22Rv1 (cell line): Measurements from ENCODE around the gene PDLIM5.

Experiments used
- CTCF ChIP-seq: fragments of 450-650 bp; IDR thresholded peaks from 2 replicates; pipeline ENCODE4 v1.5.1; 2017; ENCODE audit warnings: mild to moderate bottlenecking
- ZFX ChIP-seq: fragments of 450-650 bp; IDR thresholded peaks from 2 replicates; pipeline ENCODE4 v1.6.1; 2017; ENCODE audit warnings: antibody characterized with exemption, borderline replicate concordance

- TF ChIP-seq CTCF = no peak
- TF ChIP-seq ZFX = no peak
Observed at GRCh38 chr4:94534401-94535312, 82.9 kb downstream of the PDLIM5 start.
